DMS 273 (cell line): ENCODE results near the gene TLR9.
A peak's percentile ranks its signal among the peaks of the same experiment; 100 is the strongest.
"Not testable (repeated sequence)": the region's sequence is repeated elsewhere in the genome, so short reads cannot be mapped to it uniquely, and the experiment has no call there.

ENCODE experiments used
- DNase-seq: peaks from one replicate; lab custom pipeline; 2025; ENCODE audit not compliant: unreplicated experiment; lab: John Stamatoyannopoulos, UW

TLR9 gene, protein sequence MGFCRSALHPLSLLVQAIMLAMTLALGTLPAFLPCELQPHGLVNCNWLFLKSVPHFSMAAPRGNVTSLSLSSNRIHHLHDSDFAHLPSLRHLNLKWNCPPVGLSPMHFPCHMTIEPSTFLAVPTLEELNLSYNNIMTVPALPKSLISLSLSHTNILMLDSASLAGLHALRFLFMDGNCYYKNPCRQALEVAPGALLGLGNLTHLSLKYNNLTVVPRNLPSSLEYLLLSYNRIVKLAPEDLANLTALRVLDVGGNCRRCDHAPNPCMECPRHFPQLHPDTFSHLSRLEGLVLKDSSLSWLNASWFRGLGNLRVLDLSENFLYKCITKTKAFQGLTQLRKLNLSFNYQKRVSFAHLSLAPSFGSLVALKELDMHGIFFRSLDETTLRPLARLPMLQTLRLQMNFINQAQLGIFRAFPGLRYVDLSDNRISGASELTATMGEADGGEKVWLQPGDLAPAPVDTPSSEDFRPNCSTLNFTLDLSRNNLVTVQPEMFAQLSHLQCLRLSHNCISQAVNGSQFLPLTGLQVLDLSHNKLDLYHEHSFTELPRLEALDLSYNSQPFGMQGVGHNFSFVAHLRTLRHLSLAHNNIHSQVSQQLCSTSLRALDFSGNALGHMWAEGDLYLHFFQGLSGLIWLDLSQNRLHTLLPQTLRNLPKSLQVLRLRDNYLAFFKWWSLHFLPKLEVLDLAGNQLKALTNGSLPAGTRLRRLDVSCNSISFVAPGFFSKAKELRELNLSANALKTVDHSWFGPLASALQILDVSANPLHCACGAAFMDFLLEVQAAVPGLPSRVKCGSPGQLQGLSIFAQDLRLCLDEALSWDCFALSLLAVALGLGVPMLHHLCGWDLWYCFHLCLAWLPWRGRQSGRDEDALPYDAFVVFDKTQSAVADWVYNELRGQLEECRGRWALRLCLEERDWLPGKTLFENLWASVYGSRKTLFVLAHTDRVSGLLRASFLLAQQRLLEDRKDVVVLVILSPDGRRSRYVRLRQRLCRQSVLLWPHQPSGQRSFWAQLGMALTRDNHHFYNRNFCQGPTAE

DNA sequence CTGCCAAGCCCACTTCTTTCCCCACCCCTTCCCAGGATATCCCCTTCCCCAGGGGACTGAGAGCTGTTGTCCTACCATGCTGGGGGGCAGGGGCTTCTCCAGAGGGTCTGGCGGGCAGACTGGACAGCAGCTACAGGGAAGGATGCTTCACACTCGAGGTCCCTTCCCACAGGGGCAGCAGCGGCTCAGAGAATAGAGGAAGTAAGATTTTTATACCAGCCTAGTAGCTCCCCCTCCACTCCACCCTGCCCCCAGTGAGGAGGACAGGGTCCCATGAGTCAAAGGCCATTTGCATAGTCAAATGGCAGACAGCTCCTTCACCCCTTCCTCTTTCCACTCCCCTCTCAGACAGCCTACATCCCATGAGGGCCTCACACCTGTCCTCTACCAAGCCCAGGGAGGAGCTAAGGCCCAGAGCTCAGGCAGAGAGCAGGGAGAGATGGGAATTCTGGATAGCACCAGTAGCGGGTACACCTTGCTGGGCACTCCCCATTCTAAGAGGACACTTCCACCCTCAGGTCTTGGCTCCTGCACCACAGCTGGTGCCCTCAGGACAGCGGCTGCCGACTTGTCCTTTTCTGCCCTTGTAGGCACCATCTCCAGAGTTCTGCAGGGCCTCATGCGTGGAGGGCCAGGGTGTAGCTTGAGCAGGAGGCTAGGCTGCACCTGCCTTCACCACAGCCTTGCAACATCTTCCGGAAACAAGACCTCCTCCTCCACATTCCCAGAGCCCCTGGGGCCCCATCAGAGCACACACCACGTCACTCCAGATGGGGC is at the start of gene TLR9:
TSS of gene TLR9 (minus strand) at position 194 of the 777 bp plus-strand sequence. CDS start at position 78, 116 bp downstream.
- DNase-seq = no peak

DNA sequence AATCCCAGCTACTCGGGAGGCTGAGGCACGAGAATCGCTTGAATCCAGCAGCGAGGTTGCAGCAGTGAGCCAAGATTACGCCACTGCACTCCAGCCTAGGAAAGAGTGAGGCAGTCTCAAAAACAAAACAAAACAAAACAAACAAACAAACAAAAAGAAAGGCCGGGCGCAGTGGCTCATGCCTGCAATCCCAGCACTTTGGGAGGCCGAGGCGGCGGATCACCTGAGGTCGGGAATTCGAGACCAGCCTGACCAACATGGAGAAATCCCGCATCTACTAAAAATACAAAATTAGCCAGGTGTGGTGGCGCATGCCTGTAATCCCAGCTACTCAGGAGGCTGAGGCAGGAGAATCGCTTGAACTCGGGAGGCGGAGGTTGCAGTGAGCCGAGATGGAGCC is 49.3 kb upstream of the TLR9 start:
- DNase-seq = not testable (repeated sequence)

DNA sequence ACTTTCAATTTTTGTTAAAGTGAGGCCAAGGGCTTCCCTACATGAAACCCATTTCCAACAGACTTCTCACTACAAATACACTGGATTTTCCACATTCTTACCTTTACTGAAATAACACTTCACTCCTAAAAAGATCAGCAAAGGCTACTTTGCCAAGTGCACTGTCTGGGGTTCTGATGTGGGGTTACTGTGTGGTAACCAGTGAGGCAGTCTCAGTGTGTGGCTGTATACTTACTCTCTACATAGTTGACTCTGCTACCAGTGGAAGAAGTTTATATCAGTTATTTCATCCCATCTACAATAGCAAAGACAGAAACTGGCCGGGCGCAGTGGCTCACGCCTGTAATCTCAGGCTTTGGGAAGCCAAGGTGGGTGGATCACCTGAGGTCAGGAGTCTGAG is 47.4 kb upstream of the TLR9 start:
- DNase-seq = no peak

DNA sequence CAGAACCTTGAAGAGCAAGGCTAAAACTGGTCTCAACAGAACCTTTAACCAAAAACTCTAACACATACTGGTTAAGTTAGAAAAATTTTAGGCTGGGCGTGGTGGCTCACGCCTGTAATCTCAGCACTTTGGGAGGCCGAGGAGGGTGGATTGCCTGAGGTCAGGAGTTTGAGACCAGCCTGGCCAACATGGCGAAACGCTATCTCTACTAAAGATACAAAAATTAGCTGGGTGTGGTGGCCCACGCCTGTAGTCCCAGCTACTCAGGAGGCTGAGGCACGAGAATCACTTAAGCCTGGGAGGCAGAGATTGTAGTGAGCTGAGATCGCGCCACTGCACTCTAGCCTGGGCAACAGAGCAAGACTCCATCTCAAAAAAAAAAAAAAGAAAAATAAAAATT is 46.7 kb upstream of the TLR9 start:
- DNase-seq = not testable (repeated sequence)

DNA sequence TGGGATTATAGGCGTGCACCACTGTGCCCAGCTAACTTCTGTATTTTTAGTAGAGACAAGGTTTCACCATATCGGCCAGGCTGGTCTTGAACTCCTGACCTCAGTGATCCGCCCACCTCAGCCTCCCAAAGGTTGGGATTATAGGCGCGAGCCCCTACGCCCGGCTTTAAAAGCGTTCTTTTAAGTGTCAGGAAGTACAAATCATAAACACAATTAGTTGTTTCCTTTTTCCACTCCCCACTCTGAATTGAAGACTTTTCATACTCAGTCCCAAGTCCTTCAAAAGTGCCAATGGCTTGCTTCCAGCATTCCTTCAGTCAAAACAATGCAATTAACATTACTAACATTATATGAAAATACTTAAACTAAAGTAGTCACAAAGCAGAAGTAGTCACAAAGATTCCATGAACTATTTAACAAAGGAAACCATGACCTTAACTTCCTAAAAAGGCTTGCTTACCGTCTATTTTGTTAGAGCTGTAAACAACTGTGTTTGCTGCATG is 44.9 kb upstream of the TLR9 start:
- no peak for DNase-seq

DNA sequence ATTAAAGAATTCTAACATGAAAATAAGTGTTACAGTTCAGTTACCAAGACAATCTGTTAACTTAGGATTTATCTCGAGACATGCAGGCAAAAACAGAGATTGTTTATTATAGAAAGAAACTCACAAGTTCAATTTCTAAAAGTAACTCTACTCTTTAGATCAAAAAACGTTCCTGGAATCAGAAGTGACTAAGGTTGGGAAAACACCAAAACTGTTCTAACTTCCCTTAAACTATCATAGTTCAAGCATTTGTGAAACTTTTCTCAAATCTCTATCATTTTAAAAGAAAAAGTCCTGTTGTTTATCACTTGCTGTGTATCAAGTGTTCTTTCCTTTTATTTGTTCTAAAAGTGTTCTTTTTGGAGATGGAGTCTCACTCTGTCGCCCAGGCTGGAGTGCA is 44.3 kb upstream of the TLR9 start:
- DNase-seq = no peak

DNA sequence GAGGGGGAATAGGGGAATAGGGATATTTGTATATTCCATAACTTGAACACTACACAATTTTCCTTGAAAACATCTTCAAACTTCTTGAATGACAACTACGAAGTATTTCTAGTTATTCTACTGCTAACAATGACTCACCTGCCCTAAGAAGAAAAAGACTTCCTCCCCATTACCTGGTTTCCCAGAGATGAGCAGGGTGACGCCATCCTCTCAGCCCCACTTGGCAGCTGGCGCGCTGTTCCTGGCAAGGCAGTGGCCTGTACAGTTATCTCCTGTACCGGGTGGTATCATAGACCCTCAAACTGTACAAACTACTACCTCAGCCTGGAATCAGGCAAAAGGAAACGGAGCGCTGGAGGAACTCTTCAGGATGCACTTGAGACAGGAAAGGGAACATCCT is 42.6 kb upstream of the TLR9 start:
- DNase-seq = no peak

DNA sequence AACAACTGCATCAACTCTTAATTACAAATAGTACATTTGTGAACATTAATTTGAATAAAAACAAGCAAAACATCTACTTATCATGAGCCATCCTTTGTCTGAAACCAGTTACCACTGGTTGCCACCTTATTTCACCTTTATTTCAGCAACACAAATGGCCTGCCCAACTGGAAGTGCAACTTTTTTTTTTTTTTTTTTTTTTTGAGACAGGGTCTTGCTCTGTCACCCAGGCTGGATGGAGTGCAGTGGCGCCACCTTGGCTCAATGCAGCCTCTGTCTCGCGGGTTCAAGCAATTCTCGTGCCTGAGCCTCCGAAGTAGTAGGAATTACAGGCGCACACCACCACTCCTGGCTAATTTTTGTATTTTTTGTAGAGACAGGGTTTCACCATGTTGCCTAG is 39.9 kb upstream of the TLR9 start:
- DNase-seq = no peak

DNA sequence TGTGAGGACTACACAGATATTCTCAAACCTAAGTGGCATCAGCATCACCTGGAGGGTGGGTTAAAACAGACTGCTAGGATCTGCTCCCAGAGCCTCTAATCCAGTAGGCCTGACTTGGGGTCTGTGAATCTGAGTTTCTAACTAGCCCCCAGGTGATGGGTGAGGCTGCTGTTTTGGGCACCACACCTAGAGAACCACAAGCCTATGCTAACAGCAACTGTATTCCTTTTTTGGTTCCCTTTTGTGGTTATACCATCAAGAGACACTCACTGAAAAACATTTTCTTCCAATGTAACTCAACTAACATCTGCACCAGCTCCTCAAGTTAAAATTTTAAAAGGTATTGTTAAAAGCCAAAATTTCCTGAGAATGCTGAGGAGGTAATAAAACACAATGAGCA is 37.0 kb upstream of the TLR9 start:
- DNase-seq = no peak

DNA sequence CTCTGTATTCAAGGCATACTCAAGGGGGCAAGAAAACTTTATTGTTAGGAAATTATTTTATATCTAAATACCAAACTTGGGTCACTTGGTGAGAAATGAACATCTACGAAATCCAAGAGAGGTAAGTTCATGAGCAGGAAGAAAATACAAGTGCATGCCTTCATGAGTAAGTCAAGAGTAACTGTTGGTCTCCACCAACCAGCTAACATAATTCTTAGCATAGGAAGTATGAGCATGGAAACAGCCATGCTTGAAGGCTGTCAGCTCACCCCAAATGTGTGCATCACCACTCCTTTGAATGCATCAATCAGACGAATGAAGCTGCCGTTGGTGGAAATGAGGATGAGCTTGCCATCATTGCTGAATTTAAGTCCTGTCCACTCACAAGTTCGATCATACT is 34.0 kb upstream of the TLR9 start:
- DNase-seq = no peak

DNA sequence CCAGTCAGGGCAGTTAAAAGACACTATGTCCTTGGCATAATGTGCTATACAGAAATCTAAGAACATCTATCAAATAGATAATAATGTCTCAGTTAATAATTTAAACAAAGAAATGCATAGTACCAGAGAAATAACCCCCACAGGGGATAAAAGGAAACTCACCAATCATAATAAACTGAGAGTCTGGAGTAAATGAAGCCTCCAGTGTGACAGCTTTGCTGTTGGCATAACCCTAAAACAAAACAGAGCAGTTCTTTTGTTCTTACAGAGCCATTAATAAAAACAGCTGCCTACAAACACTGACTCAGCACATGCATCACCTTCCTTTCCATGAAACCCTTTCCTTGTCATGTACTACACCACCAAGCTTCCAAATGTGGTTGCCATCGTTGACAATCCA is 33.6 kb upstream of the TLR9 start:
- no peak for DNase-seq

DNA sequence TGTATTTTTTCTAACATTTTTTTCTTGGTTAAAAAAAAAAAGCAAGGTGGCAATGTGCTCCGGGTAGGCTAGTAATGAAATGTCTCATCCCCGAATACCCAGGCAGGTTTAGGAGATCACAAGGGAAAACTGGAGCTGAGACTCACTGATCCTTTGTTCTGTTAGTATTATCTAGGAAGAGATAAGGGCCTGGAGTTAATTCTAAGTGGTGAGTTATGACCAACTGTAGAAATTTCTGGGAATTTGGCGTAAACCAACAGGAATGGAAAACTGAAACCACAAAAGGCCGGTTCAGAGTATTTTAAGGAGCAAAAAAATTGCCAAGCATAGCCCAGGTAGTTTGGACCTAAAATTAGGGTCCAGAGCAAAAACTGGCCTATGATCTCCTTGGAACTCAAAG is 32.5 kb upstream of the TLR9 start:
- DNase-seq = no peak

DNA sequence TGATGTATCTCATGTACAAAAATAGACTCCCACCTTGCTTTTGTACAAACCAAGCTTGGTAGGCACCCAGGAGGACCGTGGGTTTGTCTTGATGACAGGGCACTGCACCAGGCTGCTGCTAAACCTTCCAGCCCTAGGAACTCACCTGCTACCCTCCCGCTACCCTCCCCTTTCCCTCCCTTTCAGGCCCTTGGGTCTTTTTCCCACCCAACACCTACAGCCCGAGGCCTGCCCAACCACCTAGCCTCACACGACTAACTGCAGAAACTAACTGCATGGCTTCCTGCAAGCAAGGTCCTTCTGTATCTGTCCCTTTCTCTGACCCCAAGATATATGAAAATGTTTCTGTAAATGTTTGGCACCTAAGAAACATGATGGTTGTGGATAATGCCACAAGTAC is 31.2 kb upstream of the TLR9 start:
- DNase-seq = no peak

DNA sequence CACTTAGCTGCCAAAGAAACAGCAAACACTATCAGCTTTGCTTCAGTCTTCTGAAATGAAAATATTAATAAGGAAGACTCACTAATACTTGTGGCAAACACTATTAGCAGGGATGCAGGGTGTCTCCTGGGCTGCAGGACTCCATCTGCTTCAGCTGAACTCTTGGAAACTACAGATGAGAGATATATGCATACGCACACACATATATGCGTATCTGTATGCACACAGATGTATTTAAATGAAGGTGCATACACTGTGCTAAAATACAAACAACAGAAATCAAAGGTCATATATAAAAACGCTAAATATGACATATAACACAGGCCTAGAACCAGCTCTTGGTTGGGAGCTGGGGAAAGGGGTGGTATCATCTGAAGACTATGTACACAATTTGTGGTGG is 30.7 kb upstream of the TLR9 start:
- DNase-seq = no peak

DNA sequence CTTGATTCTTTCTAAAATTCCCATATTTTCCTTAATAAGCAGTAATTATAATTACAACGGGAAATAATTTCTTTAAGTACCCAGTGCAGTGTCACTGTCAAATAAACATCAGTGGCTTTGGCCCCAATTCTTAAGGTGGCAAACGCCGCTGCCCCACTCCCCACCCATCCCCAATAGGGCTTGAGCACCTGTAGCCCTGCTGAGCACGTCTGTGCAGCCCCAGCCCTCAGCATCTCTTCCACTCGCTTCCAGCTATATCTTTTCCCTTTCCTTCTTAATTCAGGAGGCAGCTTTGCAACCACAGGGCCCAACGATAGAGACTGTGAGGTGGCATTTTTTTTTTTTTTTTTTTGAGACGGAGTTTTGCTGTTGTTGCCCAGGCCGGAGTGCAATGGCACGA is 29.2 kb upstream of the TLR9 start:
- DNase-seq = no peak

DNA sequence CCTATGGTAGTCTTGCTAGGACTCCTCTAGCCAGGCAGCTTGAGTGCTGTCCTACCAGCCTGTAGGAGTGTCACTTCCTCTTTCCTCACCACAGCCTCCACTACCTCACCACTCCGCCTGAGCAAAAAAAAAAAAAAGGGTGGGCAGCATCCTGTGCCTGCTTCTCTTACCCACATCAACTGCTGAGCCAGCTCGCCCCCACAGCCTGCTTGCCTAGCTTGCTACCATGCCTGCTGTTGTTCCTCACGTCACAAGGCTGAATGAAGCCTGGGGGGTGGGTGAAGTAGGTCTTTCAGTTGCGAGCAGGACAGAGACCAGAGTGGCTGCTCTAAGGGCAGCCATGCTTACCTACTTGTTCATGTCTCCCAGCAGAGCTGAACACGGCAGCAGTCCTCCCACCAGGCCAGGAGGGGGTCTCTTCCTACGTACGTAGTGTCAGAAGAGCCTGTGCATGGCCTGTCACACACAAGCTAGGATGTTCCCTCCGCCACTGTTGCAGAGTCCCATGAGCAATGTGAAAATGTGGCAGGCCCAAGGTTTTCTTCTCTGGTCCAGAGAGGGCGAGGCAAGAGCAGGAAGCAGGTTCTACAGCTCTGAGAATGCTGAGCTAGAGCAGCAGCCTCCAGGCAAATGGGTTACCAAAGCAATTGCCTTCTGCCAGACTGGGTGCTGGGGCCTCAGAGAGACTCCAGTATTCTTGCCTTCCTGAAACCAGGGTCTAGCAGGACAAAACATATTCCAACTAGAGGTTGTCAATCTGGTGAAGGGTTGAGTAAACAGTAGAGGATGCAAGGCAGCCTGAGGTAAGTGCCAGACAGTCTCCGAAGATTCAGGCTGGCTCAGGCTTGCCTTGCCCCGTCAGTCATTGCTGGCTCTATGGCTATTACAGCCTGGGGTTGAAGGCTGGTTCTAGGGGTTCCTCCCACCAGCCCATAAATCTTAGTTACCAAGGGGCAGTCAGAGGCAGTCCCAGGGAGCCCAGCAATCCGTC is 28.2 kb upstream of the TLR9 start:
- no peak for DNase-seq

DNA sequence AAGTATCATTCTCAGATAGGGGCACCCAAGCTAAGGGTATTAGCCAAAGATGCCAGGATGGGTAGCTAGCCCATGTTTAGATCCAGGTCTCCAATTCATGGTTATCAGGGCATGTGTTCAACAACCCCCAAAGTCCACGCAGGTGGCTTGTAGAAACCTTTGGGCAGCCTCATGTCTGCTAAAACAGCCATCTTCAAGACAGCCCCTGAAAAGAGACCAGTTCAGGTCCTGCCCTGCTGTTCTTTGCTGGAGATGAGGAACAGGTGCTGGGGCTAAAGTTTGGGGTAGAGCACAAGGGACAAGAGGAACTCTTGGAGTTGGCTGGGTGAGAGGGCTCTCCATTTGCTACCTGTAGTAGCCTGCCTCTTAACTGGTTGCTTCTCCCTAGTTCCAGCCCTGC is 24.7 kb upstream of the TLR9 start:
- no peak for DNase-seq

DNA sequence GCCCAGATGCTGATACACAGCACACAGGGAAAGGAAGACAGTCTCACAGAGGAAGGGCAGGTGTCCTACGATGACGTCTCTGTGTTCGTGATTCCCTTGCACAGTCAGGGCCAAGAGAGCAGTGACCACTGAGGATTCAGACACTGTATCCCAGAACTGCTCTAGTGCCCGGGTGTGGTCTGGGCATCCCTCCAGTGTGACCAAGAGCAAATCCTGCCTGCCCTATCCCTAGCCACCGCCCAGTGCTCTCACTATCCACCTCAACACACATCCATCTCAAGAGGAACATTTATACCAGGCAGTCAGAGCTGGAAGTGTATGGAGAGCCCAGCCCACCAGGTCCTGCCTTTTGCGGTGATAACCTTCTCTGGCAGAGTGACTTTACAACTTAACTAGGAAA is 24.2 kb upstream of the TLR9 start:
- DNase-seq = no peak

DNA sequence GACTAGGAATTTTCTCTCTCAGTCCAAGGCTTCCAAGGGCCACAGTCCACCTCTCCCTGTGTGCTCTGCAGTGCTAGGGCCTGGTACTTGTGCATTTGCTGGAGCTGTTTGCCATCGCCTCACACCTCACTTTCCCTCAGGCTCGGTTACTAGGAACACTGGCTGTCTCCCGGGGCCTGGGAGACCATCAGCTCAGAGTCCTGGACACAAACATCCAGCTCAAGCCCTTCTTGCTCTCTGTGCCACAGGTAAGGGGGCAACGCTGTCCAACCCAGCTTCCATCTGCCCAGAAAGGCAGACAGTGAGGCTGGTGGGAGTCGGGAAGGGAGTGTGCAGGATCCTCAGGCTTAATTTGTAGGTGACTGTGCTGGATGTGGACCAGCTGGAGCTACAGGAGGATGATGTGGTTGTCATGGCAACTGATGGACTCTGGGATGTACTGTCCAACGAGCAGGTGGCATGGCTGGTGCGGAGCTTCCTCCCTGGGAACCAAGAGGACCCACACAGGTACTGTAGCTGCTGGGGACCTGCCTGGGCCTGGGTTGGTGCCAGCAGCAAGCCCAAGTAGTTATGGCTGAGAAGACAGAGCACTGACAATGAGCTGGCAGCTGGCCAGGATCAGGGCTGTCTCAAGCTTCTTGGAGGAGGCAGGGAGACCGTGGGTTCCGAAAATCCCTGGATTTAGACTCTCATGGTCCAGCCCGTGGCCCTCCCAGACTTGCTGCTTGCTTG is 23.5 kb upstream of the TLR9 start:
- DNase-seq = peak; percentile 47
